Fibroblast of mammary gland (primary cell): ENCODE measurements around the gene MAB21L2.

Experiments
- DNase-seq: peaks from one replicate; pipeline ENCODE4 v3.0.0-alpha.2; 2010; ENCODE audit warnings: low read depth
- H3K4me3 ChIP-seq: 2 replicates; pipeline ENCODE4 v1.5.1; 2011; ENCODE audit warnings: low read depth, mild to moderate bottlenecking, low read length, moderate library complexity; ENCODE audit not compliant: control insufficient read depth
- CTCF ChIP-seq: conservative IDR thresholded peaks from 2 replicates; pipeline ENCODE4 v1.5.1; 2011; ENCODE audit warnings: low read depth, low read length, inconsistent platforms; ENCODE audit not compliant: control insufficient read depth, insufficient read depth

The MAB21L2 gene

GRCh38 chr4:150582873-150583286 lies 929 bp downstream of the MAB21L2 start:
- H3K4me3 ChIP-seq = no peak overlapping the region
- no peak for TF ChIP-seq CTCF
- DNase-seq = no peak

GRCh38 chr4:150583287-150584110 lies 1.5 kb downstream of the MAB21L2 start:
- TF ChIP-seq CTCF = no peak
- H3K4me3 ChIP-seq = no peak overlapping the region
- DNase-seq = no peak

- no peak for DNase-seq
- H3K4me3 ChIP-seq = no peak overlapping the region
- TF ChIP-seq CTCF = no peak
These were observed 2.4 kb downstream of the MAB21L2 start for GRCh38 chr4:150584111-150584915.

GRCh38 chr4:150585611-150586010 lies 3.7 kb downstream of the MAB21L2 start:
- no peak overlapping the region for H3K4me3 ChIP-seq
- TF ChIP-seq CTCF = no peak
- no peak for DNase-seq

GRCh38 chr4:150586162-150586810 lies 4.3 kb downstream of the MAB21L2 start:
- H3K4me3 ChIP-seq = no peak overlapping the region
- no peak for DNase-seq
- no peak for TF ChIP-seq CTCF

GRCh38 chr4:150588316-150588715 lies 6.4 kb downstream of the MAB21L2 start:
- H3K4me3 ChIP-seq = no peak overlapping the region
- DNase-seq = no peak
- no peak for TF ChIP-seq CTCF
